ENCODE results near the gene FBXO36.
"Not testable (repeated sequence)": the region's sequence is repeated elsewhere in the genome, so short reads cannot be mapped to it uniquely, and the experiment has no call there.

The FBXO36 gene

GRCh38 chr2:229956491-229956890 is 34.2 kb downstream of the FBXO36 start:
- in situ Hi-C loops (cut with MboI; ENCODE audit: low sequenced_read_pairs): no loop called here

- in situ Hi-C loops (cut with MboI; ENCODE audit: low sequenced_read_pairs): not testable (repeated sequence)
Observed at GRCh38 chr2:229963596-229963995, 41.3 kb downstream of the FBXO36 start.

- in situ Hi-C loops (cut with MboI; ENCODE audit: low sequenced_read_pairs): no loop called here
Observed at GRCh38 chr2:229969921-229970320, 47.6 kb downstream of the FBXO36 start.

GRCh38 chr2:229970406-229970805 is 48.1 kb downstream of the FBXO36 start:
- in situ Hi-C loops (cut with MboI; ENCODE audit: low sequenced_read_pairs): no loop called here

GRCh38 chr2:229971298-229971790 is 49.0 kb downstream of the FBXO36 start:
- in situ Hi-C loops (cut with MboI; ENCODE audit: low sequenced_read_pairs): no loop called here

- in situ Hi-C loops (cut with MboI; ENCODE audit: low sequenced_read_pairs): no loop called here
Observed at GRCh38 chr2:229974266-229974665, 52.0 kb downstream of the FBXO36 start.

- in situ Hi-C loops (cut with MboI; ENCODE audit: low sequenced_read_pairs): no loop called here
Observed at GRCh38 chr2:229980431-229981184, 58.3 kb downstream of the FBXO36 start.

- in situ Hi-C loops (cut with MboI; ENCODE audit: low sequenced_read_pairs): no loop called here
Observed at GRCh38 chr2:229993236-229993635, 70.9 kb downstream of the FBXO36 start.

GRCh38 chr2:229996320-229996719 is 74.0 kb downstream of the FBXO36 start:
- in situ Hi-C loops (cut with MboI; ENCODE audit: low sequenced_read_pairs): no loop called here

- in situ Hi-C loops (cut with MboI; ENCODE audit: low sequenced_read_pairs): no loop called here
Observed at GRCh38 chr2:229997565-229997964, 75.3 kb downstream of the FBXO36 start.

GRCh38 chr2:230000118-230000841 is 78.0 kb downstream of the FBXO36 start:
- in situ Hi-C loops (cut with MboI; ENCODE audit: low sequenced_read_pairs): loop anchor here (10.0 to 25.0 kb wide), 2 partner anchors 162 to 625 kb away; no protein-coding TSS in a partner anchor

- in situ Hi-C loops (cut with MboI; ENCODE audit: low sequenced_read_pairs): loop anchor here (10.0 to 25.0 kb wide), 2 partner anchors 154 to 617 kb away; no protein-coding TSS in a partner anchor
Observed at GRCh38 chr2:230007931-230008707, 85.8 kb downstream of the FBXO36 start.

GRCh38 chr2:230008708-230009066 is 86.4 kb downstream of the FBXO36 start:
- in situ Hi-C loops (cut with MboI; ENCODE audit: low sequenced_read_pairs): loop anchor here (10.0 to 25.0 kb wide), 2 partner anchors 154 to 616 kb away; no protein-coding TSS in a partner anchor

- in situ Hi-C loops (cut with MboI; ENCODE audit: low sequenced_read_pairs): loop anchor here (25.0 kb wide), 1 partner anchor 152 kb away; no protein-coding TSS in a partner anchor
Observed at GRCh38 chr2:230010501-230010900, 88.2 kb downstream of the FBXO36 start.

GRCh38 chr2:230011617-230012016 is 89.3 kb downstream of the FBXO36 start:
- in situ Hi-C loops (cut with MboI; ENCODE audit: low sequenced_read_pairs): loop anchor here (25.0 kb wide), 1 partner anchor 151 kb away; no protein-coding TSS in a partner anchor

GRCh38 chr2:230012267-230012884 is 90.1 kb downstream of the FBXO36 start:
- in situ Hi-C loops (cut with MboI; ENCODE audit: low sequenced_read_pairs): loop anchor here (25.0 kb wide), 1 partner anchor 150 kb away; no protein-coding TSS in a partner anchor

- in situ Hi-C loops (cut with MboI; ENCODE audit: low sequenced_read_pairs): loop anchor here (25.0 kb wide), 1 partner anchor 145 kb away; no protein-coding TSS in a partner anchor
Observed at GRCh38 chr2:230016844-230017243, 94.5 kb downstream of the FBXO36 start.

GRCh38 chr2:230018153-230018552 is 95.8 kb downstream of the FBXO36 start:
- in situ Hi-C loops (cut with MboI; ENCODE audit: low sequenced_read_pairs): loop anchor here (25.0 kb wide), 1 partner anchor 144 kb away; no protein-coding TSS in a partner anchor

GRCh38 chr2:230019742-230020141 is 97.4 kb downstream of the FBXO36 start:
- in situ Hi-C loops (cut with MboI; ENCODE audit: low sequenced_read_pairs): loop anchor here (25.0 kb wide), 1 partner anchor 143 kb away; no protein-coding TSS in a partner anchor

- in situ Hi-C loops (cut with MboI; ENCODE audit: low sequenced_read_pairs): loop anchor here (25.0 kb wide), 1 partner anchor 139 kb away; no protein-coding TSS in a partner anchor
Observed at GRCh38 chr2:230023313-230023712, 101.0 kb downstream of the FBXO36 start.

Measured in HL-60/S4 treated with retinoic acid at 250 ng/mL for 4 days and 3 days (cell line).